OCI-LY7 (cell line): ENCODE data around the gene SPINK1. TPM values are rescaled to one million over a fixed set of nuclear protein-coding genes. Genes with fewer than 3 reads are reported as not detected.

Experiments used
- BruUV-seq: library from RNA; stranded (reverse); fragments of 400-500 nt; replicated peaks from 2 replicates; lab custom pipeline; 2021; lab: Mats Ljungman, UMichigan
- CTCF ChIA-PET: fragments of 300-600 bp; sonication (Branson Sonifier 250); formaldehyde crosslinking; loops from one replicate; lab custom pipeline; 2022; ENCODE audit warnings: antibody characterized with exemption; ENCODE audit not compliant: unreplicated experiment; lab: Charles Lee
- POLR2A ChIA-PET: fragments of 300-600 bp; sonication (Branson Sonifier 250); formaldehyde crosslinking; loops from one replicate; lab custom pipeline; 2022; ENCODE audit warnings: antibody characterized with exemption; lab: Charles Lee
- DNase-seq: peaks from one replicate; pipeline ENCODE4 v3.0.0-alpha.2; 2015; ENCODE audit warnings: low spot score
- H2AFZ ChIP-seq: fragments of 200-600 bp; sonication (generic), shearing (Covaris generic); 2 replicates; pipeline ENCODE4 v1.6.1; 2014; ENCODE audit warnings: mild to moderate bottlenecking, antibody characterized with exemption, low read length, moderate library complexity
- H3K27ac ChIP-seq: fragments of 200-600 bp; sonication (generic); 2 replicates; pipeline ENCODE4 v1.5.1; 2014; ENCODE audit warnings: mixed run types, low read depth, mild to moderate bottlenecking, moderate library complexity, low read length, inconsistent platforms; ENCODE audit not compliant: poor library complexity, severe bottlenecking
- H3K36me3 ChIP-seq: fragments of 200-600 bp; sonication (generic); 2 replicates; pipeline ENCODE4 v1.6.1; 2014; ENCODE audit warnings: mild to moderate bottlenecking, antibody characterized with exemption, low read length, moderate library complexity, mixed read lengths; ENCODE audit not compliant: insufficient read depth
- H3K4me1 ChIP-seq: fragments of 200-600 bp; sonication (generic); 2 replicates; pipeline ENCODE4 v1.5.1; 2014; ENCODE audit warnings: mild to moderate bottlenecking, low read length; ENCODE audit not compliant: insufficient read depth, poor library complexity, severe bottlenecking
- H3K4me2 ChIP-seq: fragments of 200-600 bp; sonication (generic); 2 replicates; pipeline ENCODE4 v1.6.1; 2014; ENCODE audit warnings: mild to moderate bottlenecking, low read length
- H3K4me3 ChIP-seq: fragments of 200-600 bp; sonication (generic); 2 replicates; pipeline ENCODE4 v1.5.1; 2014; ENCODE audit warnings: mild to moderate bottlenecking, low read depth, low read length; ENCODE audit not compliant: poor library complexity, severe bottlenecking
- H3K79me2 ChIP-seq: fragments of 200-600 bp; sonication (generic); 2 replicates; pipeline ENCODE4 v1.6.1; 2016; ENCODE audit warnings: low read depth, mild to moderate bottlenecking, low read length, moderate library complexity, mixed read lengths; ENCODE audit not compliant: insufficient read depth
- H3K9me2 ChIP-seq: fragments of 200-600 bp; sonication (generic); 2 replicates; pipeline ENCODE4 v1.6.1; 2016; ENCODE audit warnings: mild to moderate bottlenecking, low read length, mixed read lengths; ENCODE audit not compliant: insufficient read depth
- H3K9me3 ChIP-seq: fragments of 200-600 bp; sonication (generic); 2 replicates; pipeline ENCODE4 v1.6.1; 2014; ENCODE audit warnings: mild to moderate bottlenecking, mixed run types, low read length, mixed read lengths
- H4K20me1 ChIP-seq: fragments of 200-600 bp; sonication (generic); 2 replicates; pipeline ENCODE4 v1.6.1; 2014; ENCODE audit warnings: mild to moderate bottlenecking, antibody characterized with exemption, low read length, moderate library complexity, mixed read lengths; ENCODE audit not compliant: insufficient read depth
- EZH2phosphoT487 ChIP-seq: fragments of 200-600 bp; sonication (generic); IDR thresholded peaks from 2 replicates; pipeline ENCODE4 v1.6.1; 2018; ENCODE audit warnings: low read depth, borderline replicate concordance, mild to moderate bottlenecking, mixed run types, antibody characterized with exemption, low read length, moderate library complexity, mixed read lengths
- intact Hi-C: fragments of 100-400 bp; cut with micrococcal nuclease; formaldehyde crosslinking; loops from one replicate; pipeline ENCODE4 v1.10.0; 2022; ENCODE audit not compliant: unreplicated experiment
- total RNA-seq, 2 experiments: library from RNA; depleted of rRNA in 1 of 2; stranded (reverse); fragments of >200 nt in 1 of 2; shearing (Covaris generic) in 1 of 2; gene quantifications; 2 replicates each; pipeline ENCODE4 v1.2.3, GENCODE V29; 2014 to 2022
- TF ChIP-seq, protein P1 (sequence below): fragments of 200-600 bp; sonication (generic); conservative IDR thresholded peaks from 2 replicates; pipeline ENCODE4 v1.5.1; 2014; ENCODE audit warnings: mild to moderate bottlenecking, antibody characterized with exemption, low read length, moderate library complexity, mixed read lengths

The SPINK1 gene
- total RNA-seq, 2 experiments from 2014 or later, result not detected

DNA sequence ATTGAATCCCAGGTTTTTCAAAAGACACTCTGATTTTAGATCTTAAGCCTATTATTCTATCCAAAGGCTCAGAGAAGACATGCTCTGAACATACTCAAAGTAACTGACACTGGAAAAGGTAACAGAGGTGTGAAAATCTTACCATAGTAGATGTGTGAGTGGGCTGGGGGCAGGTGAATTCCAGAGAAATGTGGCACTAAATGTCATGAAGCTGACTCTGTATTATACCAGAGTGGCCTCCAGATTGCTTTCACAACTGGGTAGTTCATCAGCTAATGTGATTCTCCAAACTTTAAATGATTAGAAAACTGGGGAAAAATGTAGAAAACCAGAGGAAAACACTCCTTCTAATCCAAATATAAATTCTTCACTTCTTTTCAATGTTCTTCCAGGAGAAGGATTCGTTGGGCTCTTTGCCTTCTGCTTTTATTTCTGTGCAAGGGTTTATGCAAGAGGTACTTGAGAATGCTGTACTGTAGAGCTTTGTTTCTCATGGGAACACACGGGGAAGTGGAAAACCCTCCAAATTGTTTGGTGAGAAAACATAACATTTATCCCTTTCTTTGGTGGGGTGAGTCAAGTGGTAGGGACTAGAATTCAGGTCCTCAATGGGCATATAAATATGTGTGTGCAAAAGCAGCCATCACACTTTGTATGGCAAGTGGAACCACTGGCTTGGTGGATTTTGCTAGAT, 46.7 kb upstream of the SPINK1 start, which contains the start of gene SCGB3A2:
TSS of gene SCGB3A2 (plus strand) at position 646 of the 694 bp plus-strand sequence. CDS start 93 bp downstream, outside the sequence.
- no TSS peak for BruUV-seq
- H3K4me2 ChIP-seq, result no peak within 1 kb of the TSS
- H3K4me1 ChIP-seq, result no peaks in the 10 kb centered on the region
- no peaks in the 10 kb centered on the region for H3K79me2 ChIP-seq
- no peaks in the 10 kb centered on the region for H3K36me3 ChIP-seq
- no peak within 1 kb of the TSS for H2AFZ ChIP-seq
- H4K20me1 ChIP-seq, result no peaks in the 10 kb centered on the region
- H3K27ac ChIP-seq, result no peak within 1 kb of the TSS
- H3K9me2 ChIP-seq, result no peaks in the 10 kb centered on the region
- TF ChIP-seq, protein P1, sequence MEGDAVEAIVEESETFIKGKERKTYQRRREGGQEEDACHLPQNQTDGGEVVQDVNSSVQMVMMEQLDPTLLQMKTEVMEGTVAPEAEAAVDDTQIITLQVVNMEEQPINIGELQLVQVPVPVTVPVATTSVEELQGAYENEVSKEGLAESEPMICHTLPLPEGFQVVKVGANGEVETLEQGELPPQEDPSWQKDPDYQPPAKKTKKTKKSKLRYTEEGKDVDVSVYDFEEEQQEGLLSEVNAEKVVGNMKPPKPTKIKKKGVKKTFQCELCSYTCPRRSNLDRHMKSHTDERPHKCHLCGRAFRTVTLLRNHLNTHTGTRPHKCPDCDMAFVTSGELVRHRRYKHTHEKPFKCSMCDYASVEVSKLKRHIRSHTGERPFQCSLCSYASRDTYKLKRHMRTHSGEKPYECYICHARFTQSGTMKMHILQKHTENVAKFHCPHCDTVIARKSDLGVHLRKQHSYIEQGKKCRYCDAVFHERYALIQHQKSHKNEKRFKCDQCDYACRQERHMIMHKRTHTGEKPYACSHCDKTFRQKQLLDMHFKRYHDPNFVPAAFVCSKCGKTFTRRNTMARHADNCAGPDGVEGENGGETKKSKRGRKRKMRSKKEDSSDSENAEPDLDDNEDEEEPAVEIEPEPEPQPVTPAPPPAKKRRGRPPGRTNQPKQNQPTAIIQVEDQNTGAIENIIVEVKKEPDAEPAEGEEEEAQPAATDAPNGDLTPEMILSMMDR, result no peak
- TF ChIP-seq EZH2phosphoT487, result no peak
- H3K9me3 ChIP-seq, result no peaks in the 10 kb centered on the region
- H3K4me3 ChIP-seq, result no peak within 1 kb of the TSS
- ChIA-PET CTCF (no interaction called here), POLR2A (no interaction called here)
- intact Hi-C loops, result no loop called here
- DNase-seq, result no peak

GRCh38 chr5:147876626-147877025, 45.2 kb upstream of the SPINK1 start:
- H3K9me3 ChIP-seq, result no peaks in the 10 kb centered on the region
- ChIA-PET CTCF (no interaction called here), POLR2A (no interaction called here)
- intact Hi-C loops, result no loop called here
- no TSS peak for BruUV-seq
- H3K79me2 ChIP-seq, result no peaks in the 10 kb centered on the region
- H2AFZ ChIP-seq, result no peak overlapping the region
- no peaks in the 10 kb centered on the region for H3K36me3 ChIP-seq
- H4K20me1 ChIP-seq, result no peaks in the 10 kb centered on the region
- H3K4me2 ChIP-seq, result no peak overlapping the region
- TF ChIP-seq, protein P1, result no peak
- TF ChIP-seq EZH2phosphoT487, result no peak
- no peaks in the 10 kb centered on the region for H3K9me2 ChIP-seq
- H3K4me3 ChIP-seq, result no peak overlapping the region
- no peaks in the 10 kb centered on the region for H3K4me1 ChIP-seq
- H3K27ac ChIP-seq, result no peak overlapping the region
- DNase-seq, result no peak

- H4K20me1 ChIP-seq, result no peaks in the 10 kb centered on the region
- H3K27ac ChIP-seq, result no peak overlapping the region
- DNase-seq, result no peak
- ChIA-PET CTCF (no interaction called here), POLR2A (no interaction called here)
- H3K79me2 ChIP-seq, result no peaks in the 10 kb centered on the region
- H3K4me1 ChIP-seq, result no peaks in the 10 kb centered on the region
- H2AFZ ChIP-seq, result no peak overlapping the region
- no peaks in the 10 kb centered on the region for H3K9me3 ChIP-seq
- intact Hi-C loops, result no loop called here
- TF ChIP-seq, protein P1, result no peak
- no peak for TF ChIP-seq EZH2phosphoT487
- H3K4me2 ChIP-seq, result no peak overlapping the region
- no TSS peak for BruUV-seq
- H3K9me2 ChIP-seq, result no peaks in the 10 kb centered on the region
- no peaks in the 10 kb centered on the region for H3K36me3 ChIP-seq
- H3K4me3 ChIP-seq, result no peak overlapping the region
Observed at GRCh38 chr5:147876141-147876540, 44.7 kb upstream of the SPINK1 start.
